ENCODE measurements around the gene SMAD2. TPM values are rescaled to one million over a fixed set of nuclear protein-coding genes. Genes with fewer than 3 reads are reported as not detected.

Gene SMAD2
- total RNA-seq, 1 experiment from 2014 or later = 121 TPM

- Histone ChIP-seq H3K27me3 (ENCODE audit: insufficient read depth, low read length) (no peaks in the 10 kb centered on the region), H3K79me2 (ENCODE audit: insufficient read depth, low read length) (peaks cover 12% of the 10 kb centered on the region; the same call in 1 of the 2 replicates), H2BK20ac (ENCODE audit: low read depth, low read length, poor library complexity, severe bottlenecking) (no peak overlapping the region), H3K9me3 (ENCODE audit: control insufficient read depth, low read depth, low read length) (no peaks in the 10 kb centered on the region), H3K23ac (ENCODE audit: insufficient read length, low read depth, low read length) (no peak overlapping the region), H2BK120ac (ENCODE audit: low read depth, low read length, poor library complexity, severe bottlenecking) (no peak overlapping the region), H3K14ac (ENCODE audit: insufficient read depth, low read length) (no peak overlapping the region), H3T11ph (ENCODE audit: low read length) (no peak overlapping the region), H3K9ac (ENCODE audit: extremely low read depth, insufficient read length, low read length) (no peak overlapping the region), H3K18ac (ENCODE audit: insufficient read length, low read depth, low read length) (no peak overlapping the region), H3K79me1 (ENCODE audit: insufficient read depth, low read depth, low read length, poor library complexity, severe bottlenecking) (peaks cover 6% of the 10 kb centered on the region), H2BK15ac (ENCODE audit: low read depth, low read length) (no peak overlapping the region), H3K27ac (ENCODE audit: insufficient read length, low read depth, low read length) (no peak overlapping the region), H4K91ac (ENCODE audit: insufficient read length, low read depth, low read length) (no peak overlapping the region), H3K56ac (ENCODE audit: insufficient read length, low read depth, low read length) (no peak overlapping the region), H3K4ac (ENCODE audit: low read depth, low read length) (no peak overlapping the region), H2AFZ (ENCODE audit: low read length) (no peak overlapping the region), H4K8ac (replicated peaks; ENCODE audit: insufficient read length, low read depth, low read length) (no peak overlapping the region), H2BK5ac (ENCODE audit: insufficient read length, low read length) (no peak overlapping the region), H3K23me2 (ENCODE audit: insufficient read length, low read depth, low read length, poor library complexity, severe bottlenecking) (no peaks in the 10 kb centered on the region), H2AK5ac (ENCODE audit: insufficient read length, low read length) (no peak overlapping the region), H2BK12ac (ENCODE audit: insufficient read length, low read depth, low read length) (no peak overlapping the region), H3K4me2 (ENCODE audit: insufficient read depth, insufficient read length, low read length) (no peak overlapping the region), H3K4me1 (ENCODE audit: insufficient read depth, low read length) (no peaks in the 10 kb centered on the region), H4K5ac (ENCODE audit: insufficient read length, low read depth, low read length) (no peak overlapping the region), H4K20me1 (ENCODE audit: control insufficient read depth, insufficient read depth, insufficient read length) (no peaks in the 10 kb centered on the region)
- Mint-ChIP-seq H3K27ac (peak overlapping the region in 2 of 3 experiments; percentile 41 to 52; a peak in 3 of 7 replicates), H3K4me1 (peaks cover 19 to 23% of the 10 kb centered on the region in 2 experiments), H3K9me3 (no peaks in the 10 kb centered on the region), H3K4me3 (no peak overlapping the region), H3K36me3 (ENCODE audit: insufficient read depth in 1 of 3, low read depth in 3 of 3) (peaks cover 4 to 9% (median 5%) of the 10 kb centered on the region in 3 experiments; a peak in 6 of 7 replicates), H3K27me3 (ENCODE audit: low read depth) (no peaks in the 10 kb centered on the region)
- TF ChIP-seq CTCF (conservative IDR thresholded peaks at IDR 0.05) = no peak
- DNase-seq = no peak
These were observed 56.8 kb downstream of the SMAD2 start for GRCh38 chr18:47873625-47874024.

Measured in H9 (cell line).